Central memory CD8-positive, alpha-beta T cell (primary cell): ENCODE data around the gene SMIM1.
A peak's percentile ranks its signal among the peaks of the same experiment; 100 is the strongest.
"Not testable (repeated sequence)": the region's sequence is repeated elsewhere in the genome, so short reads cannot be mapped to it uniquely, and the experiment has no call there.

ENCODE experiments used
- ATAC-seq: fragments of 150-1000 bp; cut with Tn5 transposase; replicated peaks from 2 replicates; pipeline ENCODE4 v1.10.0; 2022; ENCODE audit warnings: mild to moderate bottlenecking, moderate FRiP score, moderate number of reproducible peaks; ENCODE audit not compliant: poor library complexity, severe bottlenecking; ENCODE audit errors: extremely low read depth
- DNase-seq, 2 donors: peaks; one replicate each; pipeline ENCODE4 v3.0.0; 2021; ENCODE audit warnings: low spot score in 2 of 2
- H3K27ac Mint-ChIP-seq: one replicate; pipeline ENCODE4 v1.8.0; 2022; ENCODE audit warnings: low read depth, mild to moderate bottlenecking, moderate library complexity, mixed read lengths
- H3K27me3 Mint-ChIP-seq: one replicate; pipeline ENCODE4 v1.8.0; 2022; ENCODE audit warnings: mixed read lengths
- H3K36me3 Mint-ChIP-seq: one replicate; pipeline ENCODE4 v1.8.0; 2022; ENCODE audit warnings: mild to moderate bottlenecking, moderate library complexity, mixed read lengths; ENCODE audit not compliant: insufficient read depth
- H3K4me1 Mint-ChIP-seq: one replicate; pipeline ENCODE4 v1.8.0; 2022; ENCODE audit warnings: mixed read lengths
- H3K4me3 Mint-ChIP-seq: one replicate; pipeline ENCODE4 v1.8.0; 2022; ENCODE audit warnings: mild to moderate bottlenecking, moderate library complexity, mixed read lengths
- H3K9me3 Mint-ChIP-seq: one replicate; pipeline ENCODE4 v1.8.0; 2022; ENCODE audit warnings: mixed read lengths

Gene SMIM1

DNA sequence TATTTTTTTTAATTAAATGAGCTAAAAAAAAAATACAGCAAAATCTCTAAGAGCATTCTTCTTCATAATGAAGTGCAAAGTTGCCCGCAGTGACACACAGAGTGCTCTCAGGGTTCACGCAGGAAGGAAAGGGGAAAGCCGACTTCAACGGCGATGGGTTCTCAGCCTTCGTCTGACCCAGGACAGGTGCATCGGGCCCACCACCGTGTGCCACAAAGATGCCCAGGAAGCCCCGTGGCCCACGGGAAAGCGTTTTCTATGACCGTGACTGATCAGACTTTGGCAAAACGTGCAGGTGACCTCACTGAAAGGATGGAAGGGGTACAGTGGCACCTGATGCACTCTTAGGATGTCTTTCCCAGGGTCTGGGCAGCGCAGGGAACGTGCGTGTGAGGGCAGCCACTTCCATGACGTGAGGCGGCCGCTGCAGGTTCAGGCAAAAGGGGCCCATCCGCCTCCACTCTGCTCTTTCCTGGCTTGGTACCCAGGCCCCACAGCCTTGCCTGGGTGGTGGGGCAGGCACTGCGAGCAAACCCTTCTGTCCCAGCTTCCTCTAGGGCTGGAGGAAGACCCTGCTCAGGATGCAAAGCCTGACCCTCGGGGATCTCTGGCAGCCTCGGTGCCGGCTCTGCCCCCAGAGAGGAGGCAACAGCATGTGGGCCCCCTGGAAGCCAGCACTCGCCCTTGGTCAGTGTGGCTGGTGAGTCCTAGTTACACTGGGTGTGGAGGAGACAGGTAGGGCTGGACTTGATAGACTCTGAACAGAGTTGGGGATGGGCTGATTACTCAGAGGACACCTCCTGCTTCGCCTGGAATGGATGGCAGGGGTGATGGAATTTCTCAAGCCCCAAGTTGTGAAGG lies 15.4 kb downstream of the SMIM1 start:
- ATAC-seq: no peak
- Mint-ChIP-seq H3K27me3 (no peaks in the 10 kb centered on the region), H3K27ac (peak overlapping the region; percentile 97)

DNA sequence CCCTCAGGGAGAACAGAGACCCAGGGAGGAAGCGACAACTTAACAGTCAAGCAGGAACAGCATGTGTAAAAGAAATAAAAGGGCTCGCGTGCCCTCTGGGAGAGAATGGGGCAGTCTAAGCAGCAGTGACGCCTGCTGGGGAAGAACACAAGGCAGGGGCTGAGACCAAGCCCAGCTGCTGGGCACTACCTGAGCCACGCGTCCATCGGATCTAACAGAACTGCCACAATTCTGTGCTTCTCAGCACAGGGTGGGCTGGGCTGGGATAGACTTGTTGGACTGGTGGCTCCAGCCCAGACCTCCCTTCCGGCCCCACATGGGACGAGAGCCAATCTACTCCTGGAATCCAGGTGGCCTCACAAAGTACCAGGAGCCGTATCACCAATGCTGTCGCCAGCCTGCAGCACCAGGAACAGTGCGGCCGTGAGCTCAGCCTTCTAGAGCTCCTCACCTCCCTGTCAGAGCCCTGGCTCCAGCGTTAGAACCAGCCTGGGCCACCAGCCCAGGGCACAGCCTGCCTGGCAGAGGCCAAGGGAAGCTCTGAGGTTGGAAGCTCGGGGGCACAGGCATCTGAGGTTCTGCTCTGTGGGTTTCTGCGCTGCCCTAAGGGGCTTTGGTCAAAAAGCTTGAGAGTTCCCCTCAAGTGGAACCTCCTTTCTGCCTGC lies 16.3 kb downstream of the SMIM1 start:
- Mint-ChIP-seq H3K36me3 (peaks cover 39% of the 10 kb centered on the region), H3K27me3 (no peaks in the 10 kb centered on the region), H3K4me3 (no peak overlapping the region), H3K27ac (peak overlapping the region; percentile 97), H3K4me1 (peaks cover 30% of the 10 kb centered on the region), H3K9me3 (no peaks in the 10 kb centered on the region)
- ATAC-seq (no peak), DNase-seq (no peak)

More for the DNA sequence above, 15.4 kb downstream of the SMIM1 start:
- DNase-seq: no peak
- Mint-ChIP-seq H3K9me3 (no peaks in the 10 kb centered on the region), H3K4me1 (peaks cover 25% of the 10 kb centered on the region), H3K4me3 (peak overlapping the region; percentile 80), H3K36me3 (peaks cover 46% of the 10 kb centered on the region)

DNA sequence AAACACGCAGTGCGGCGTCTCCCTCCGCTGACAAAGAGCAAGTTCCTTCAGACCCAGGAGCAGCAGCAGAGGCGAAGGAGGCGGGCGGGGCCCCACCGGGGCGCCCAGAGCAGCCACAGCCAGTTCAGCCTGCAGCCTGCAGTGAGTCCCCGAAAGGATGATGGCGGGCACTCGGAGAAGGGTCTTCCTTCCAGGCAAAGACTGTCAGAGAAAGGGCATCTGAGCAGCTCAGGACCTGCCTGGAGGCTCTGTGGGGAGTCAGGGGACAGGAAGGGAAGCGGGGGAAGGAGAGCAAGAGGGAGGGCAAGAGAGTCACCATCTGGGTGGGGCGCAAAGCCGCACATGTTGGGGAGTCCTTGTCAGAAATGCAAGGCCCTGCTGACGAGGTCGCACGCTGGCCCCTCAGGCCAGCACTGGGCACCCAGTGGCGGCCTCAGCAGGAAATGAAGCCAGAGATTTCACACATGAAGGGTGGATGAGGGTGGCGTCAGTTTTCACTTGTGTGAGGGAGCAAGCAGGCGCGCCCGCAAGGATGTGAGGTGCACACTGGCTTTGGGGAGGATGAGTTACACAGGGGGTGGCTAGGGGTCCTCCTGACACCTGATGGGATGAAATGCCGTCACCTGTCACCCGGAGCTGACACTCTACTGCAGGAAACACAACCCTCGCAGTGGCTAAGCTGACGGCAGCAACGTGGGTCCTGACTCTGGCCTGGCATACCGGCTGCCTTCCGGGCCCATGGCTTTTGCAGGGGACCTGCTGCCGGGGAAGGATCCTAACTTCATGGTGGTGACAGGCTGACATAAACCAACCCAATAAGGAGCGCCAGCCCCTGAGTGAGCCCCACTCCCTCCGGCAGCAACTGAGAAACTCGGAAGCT lies 17.1 kb downstream of the SMIM1 start:
- DNase-seq (no peak), ATAC-seq (no peak)
- Mint-ChIP-seq H3K27ac (no peak overlapping the region), H3K9me3 (no peaks in the 10 kb centered on the region), H3K4me3 (no peak overlapping the region), H3K4me1 (peaks cover 35% of the 10 kb centered on the region), H3K27me3 (no peaks in the 10 kb centered on the region), H3K36me3 (peaks cover 36% of the 10 kb centered on the region)

DNA sequence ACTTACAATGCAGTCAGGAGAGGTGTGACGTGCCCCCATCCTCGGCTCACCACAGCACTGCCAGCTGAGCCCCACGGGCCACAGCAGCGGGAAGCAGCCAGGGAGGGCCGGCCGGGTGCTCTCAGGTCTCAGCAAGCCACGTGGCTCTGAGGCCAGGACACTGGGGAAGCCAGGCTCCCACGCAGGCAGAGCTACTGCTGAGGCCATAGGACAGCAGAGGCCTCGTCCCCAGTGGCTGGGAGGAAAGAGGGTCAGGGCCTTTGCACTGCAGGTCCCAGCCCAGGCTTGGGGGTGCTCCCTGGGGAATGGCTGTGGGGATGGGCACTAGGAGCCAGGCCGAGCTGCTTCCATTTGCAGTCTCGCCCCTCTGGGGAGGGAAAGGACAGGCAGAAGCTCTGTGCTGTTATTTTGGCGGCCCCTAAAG lies 18.0 kb downstream of the SMIM1 start:
- no peak overlapping the region for H3K4me3 Mint-ChIP-seq
- H3K27me3 Mint-ChIP-seq: no peaks in the 10 kb centered on the region
- H3K36me3 Mint-ChIP-seq: peaks cover 31% of the 10 kb centered on the region
- H3K9me3 Mint-ChIP-seq: no peaks in the 10 kb centered on the region
- ATAC-seq (no peak), DNase-seq (no peak)
- H3K27ac Mint-ChIP-seq: no peak overlapping the region
- peaks cover 40% of the 10 kb centered on the region for H3K4me1 Mint-ChIP-seq

DNA sequence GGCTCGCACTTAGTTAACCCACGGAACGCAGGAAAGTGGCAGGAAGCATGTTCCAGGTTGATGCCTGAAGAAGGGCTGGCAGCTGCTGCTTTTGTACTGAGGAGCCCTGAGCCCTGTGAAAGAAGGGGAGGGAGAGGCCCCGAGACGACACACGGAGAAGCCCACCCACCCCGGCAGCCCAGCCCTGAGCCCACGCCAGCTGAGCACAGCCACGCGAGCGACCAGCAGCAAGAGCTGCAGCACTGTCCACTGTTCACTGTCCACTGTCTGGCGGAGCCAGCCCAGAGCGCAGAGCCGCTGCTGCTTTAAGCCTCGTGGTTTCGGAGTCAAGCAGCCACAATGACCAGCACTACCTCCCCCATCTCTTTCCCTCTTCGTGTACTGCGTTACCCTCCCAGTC lies 18.4 kb downstream of the SMIM1 start:
- Mint-ChIP-seq H3K36me3 (peaks cover 27% of the 10 kb centered on the region), H3K27me3 (no peaks in the 10 kb centered on the region), H3K4me3 (no peak overlapping the region), H3K27ac (no peak overlapping the region), H3K9me3 (no peaks in the 10 kb centered on the region), H3K4me1 (peaks cover 41% of the 10 kb centered on the region)
- DNase-seq (no peak), ATAC-seq (no peak)

DNA sequence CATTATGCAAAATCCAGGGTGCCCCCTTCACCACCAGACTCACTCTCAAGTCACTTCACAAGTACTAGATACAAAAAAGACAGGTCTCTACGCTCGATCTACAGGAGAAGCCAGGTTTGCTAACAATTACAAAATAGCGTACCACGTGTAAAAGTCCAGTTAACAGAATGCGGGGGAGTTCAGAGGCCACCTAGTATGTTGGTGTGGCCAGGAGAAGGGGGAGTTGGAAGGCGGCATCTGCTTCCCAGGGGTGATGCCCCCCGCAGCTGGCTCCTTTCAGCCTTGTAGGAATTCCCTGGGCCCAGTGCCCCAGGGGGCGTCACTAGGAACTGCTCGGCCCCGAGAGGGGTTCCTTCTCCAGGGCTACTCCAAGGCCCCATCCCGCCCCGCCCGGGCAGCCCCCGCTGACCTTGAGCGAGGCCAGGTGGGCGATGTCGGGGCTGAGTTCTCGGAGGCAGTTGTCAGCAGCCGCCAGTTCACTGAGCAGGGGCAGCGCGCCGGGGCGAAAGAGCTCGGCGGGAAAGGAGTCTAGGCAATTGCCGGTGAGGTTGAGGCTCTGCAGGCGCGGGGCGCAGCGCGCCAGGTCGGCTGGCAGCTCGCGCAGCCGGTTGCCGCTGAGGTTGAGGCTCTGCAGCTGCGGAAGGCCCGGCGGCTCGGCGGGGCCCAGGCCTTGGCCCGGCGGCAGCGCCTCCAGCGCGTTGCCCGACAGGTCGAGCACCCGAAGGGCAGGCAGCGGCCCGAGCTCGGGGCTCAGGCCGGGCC lies 23.1 kb downstream of the SMIM1 start:
- H3K9me3 Mint-ChIP-seq: no peaks in the 10 kb centered on the region
- ATAC-seq (peak; percentile 16), DNase-seq (no peak)
- H3K36me3 Mint-ChIP-seq: peaks cover 19% of the 10 kb centered on the region
- peaks cover 31% of the 10 kb centered on the region for H3K4me1 Mint-ChIP-seq
- H3K27me3 Mint-ChIP-seq: peaks cover 13% of the 10 kb centered on the region
- peak overlapping the region; percentile 72 for H3K27ac Mint-ChIP-seq
- peak overlapping the region; percentile 84 for H3K4me3 Mint-ChIP-seq

DNA sequence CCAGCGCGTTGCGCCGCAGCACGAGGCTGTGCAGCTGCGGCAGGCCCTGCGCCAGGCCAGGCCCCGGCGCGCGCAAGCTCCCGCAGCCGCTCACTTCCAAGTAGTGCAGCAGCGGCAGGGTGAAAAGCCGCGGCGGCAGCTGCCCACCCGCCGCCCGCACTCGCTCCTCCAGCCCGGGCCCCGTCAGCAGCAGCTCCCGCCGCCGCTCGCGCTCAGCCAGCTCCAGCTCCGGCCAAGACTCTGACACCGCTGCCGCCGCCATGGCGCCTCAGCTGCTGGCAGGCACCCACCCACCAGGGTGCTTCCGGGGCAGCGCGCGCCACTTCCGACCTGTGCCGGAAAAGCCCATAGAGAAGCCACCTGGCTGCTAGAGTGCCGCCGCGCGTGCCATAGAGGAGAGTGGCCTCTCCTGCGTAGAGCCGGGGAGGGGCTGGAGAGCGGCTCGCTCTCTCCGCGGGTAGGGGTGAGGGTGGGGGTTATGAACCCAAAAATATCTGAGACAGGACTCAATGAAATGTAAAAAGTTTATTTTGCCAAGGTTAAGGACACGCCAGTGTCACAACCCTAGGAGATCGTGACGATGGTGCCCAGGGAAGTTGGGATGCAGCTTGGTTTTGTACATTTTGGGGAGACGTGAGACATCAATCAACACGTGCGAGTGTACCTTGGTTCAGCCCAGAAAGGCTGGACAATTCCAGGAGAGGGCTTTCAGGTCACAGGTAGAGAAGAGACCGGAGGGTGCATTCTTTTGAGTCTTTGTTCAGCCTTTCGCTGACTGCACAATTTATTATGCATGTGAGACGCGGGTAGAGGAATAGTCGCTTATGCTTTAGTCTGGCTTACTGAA lies 23.9 kb downstream of the SMIM1 start, which contains the start of gene LRRC47:
Gene LRRC47, minus strand, starts transcription at position 284 of the 847 bp plus-strand sequence. Its CDS starts 22 bp downstream, at position 262.
- Mint-ChIP-seq H3K4me1 (peaks cover 35% of the 10 kb centered on the region), H3K4me3 (peak within 1 kb of the TSS; percentile 84), H3K27ac (peak within 1 kb of the TSS; percentile 72), H3K27me3 (peaks cover 21% of the 10 kb centered on the region), H3K36me3 (peaks cover 19% of the 10 kb centered on the region), H3K9me3 (no peaks in the 10 kb centered on the region)
- ATAC-seq (peak; percentile 100), DNase-seq (peak; percentile 85 to 88)

DNA sequence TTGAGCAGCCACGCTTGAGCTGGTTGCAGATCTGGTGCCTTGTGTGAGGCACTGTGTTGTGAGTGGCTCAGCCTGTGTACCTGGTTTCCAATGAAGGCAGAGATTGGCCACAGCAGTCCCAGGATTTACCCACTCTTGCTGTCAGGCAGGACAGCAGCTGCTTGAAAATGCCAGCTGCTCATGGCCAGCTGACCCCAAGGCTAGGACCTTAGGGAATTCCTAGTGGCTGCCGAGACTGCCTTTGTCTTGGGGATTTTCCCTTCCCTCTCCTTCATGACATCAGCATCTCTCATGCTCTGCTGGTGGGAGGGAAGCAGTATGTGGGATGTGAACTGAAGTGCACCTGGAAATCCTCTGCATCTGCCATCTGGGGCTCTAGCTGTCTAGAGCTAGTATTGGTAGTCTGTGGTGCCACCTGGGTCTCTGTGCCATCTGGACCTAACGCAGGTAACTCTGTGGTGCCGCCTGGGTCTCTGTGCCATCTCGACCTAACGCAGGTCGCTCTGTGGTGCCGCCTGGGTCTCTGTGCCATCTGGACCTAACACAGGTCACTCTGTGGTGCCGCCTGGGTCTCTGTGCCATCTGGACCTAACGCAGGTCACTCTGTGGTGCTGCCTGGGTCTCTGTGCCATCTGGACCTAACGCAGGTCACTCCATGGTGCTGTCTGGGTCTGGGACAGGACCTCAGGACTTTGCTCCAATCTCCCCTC lies 27.6 kb downstream of the SMIM1 start:
- ATAC-seq (no peak), DNase-seq (no peak)
- H3K27me3 Mint-ChIP-seq: peaks cover 55% of the 10 kb centered on the region
- H3K36me3 Mint-ChIP-seq: peaks cover 10% of the 10 kb centered on the region
- no peak overlapping the region for H3K27ac Mint-ChIP-seq
- H3K9me3 Mint-ChIP-seq: no peaks in the 10 kb centered on the region
- H3K4me3 Mint-ChIP-seq: no peak overlapping the region
- peaks cover 21% of the 10 kb centered on the region for H3K4me1 Mint-ChIP-seq

DNA sequence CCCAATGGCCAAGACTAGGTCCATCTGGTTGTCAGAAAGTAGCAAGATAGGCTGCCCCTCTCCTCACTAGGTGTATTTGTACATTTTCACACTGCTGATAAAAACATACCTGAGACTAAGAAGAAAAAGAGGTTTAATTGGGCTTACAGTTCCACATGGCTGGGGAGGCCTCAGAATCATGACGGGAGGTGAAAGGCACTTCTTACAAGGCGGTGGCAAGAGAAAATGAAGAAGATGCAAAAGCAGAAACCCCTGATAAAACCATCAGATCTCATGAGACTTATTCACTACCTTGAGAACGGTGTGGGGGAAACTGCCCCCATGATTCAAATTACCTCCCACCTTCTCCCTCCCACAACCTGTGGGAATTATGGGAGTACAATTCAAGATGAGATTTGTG lies 28.2 kb downstream of the SMIM1 start:
- not testable (repeated sequence) for H3K4me3 Mint-ChIP-seq, ATAC-seq

DNA sequence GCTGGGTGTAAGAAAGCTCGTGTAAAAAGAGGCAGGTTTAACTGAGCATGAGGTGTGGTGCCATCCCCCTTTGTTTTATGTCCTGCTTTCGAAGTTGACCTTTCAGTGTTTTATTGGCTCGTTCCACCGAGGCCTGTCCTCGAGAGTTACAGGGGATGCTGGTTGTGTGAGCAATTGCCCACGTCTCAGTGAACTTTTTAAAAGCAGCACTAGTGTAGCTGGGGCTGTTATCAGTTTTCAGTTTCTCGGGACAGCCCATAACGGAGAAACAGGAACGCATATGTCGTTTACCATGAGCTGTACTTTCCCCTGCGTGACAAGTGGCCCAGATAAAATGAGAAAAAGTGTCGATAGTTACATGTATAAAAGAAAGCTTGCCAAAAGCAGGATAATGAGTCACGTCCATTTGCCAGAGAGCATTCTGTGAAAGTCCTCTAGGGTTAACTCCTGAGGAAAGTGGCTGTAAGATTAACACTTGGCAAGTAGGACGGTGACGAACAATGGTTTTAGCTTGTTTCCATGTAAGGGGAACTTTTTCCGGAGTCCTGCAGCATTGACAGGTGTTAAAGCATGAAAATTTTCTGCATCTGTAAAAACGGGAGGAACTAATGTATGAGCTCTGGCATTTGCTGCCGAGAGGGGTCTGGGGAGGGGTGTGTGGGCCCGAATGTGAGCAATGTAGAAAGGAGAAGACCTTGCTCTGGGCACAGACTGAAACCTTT lies 31.5 kb downstream of the SMIM1 start:
- Mint-ChIP-seq H3K9me3 (no peaks in the 10 kb centered on the region), H3K4me3 (no peak overlapping the region), H3K36me3 (peaks cover 1% of the 10 kb centered on the region), H3K4me1 (peaks cover 6% of the 10 kb centered on the region), H3K27me3 (peaks cover 69% of the 10 kb centered on the region), H3K27ac (no peak overlapping the region)
- DNase-seq: no peak
- ATAC-seq: no peak

More for the DNA sequence above, 28.2 kb downstream of the SMIM1 start:
- not testable (repeated sequence) for H3K27ac Mint-ChIP-seq, H3K9me3 Mint-ChIP-seq, DNase-seq, H3K36me3 Mint-ChIP-seq
- H3K27me3 Mint-ChIP-seq: peaks cover 62% of the 10 kb centered on the region
- peaks cover 15% of the 10 kb centered on the region for H3K4me1 Mint-ChIP-seq
